GM06990 (cell line): ENCODE results near the gene ATG16L2.
"Not testable (repeated sequence)": the region's sequence is repeated elsewhere in the genome, so short reads cannot be mapped to it uniquely, and the experiment has no call there.

Experiments
- DNase-seq: peaks from one replicate; pipeline ENCODE4 v3.0.0-alpha.2; 2011; ENCODE audit not compliant: insufficient read length; ENCODE audit errors: extremely low read depth
- H3K27me3 ChIP-seq: replicated peaks from 2 replicates; pipeline ENCODE4 v1.6.0; 2011; ENCODE audit warnings: low read length; ENCODE audit not compliant: control insufficient read depth, insufficient read depth
- H3K36me3 ChIP-seq: 2 replicates; pipeline ENCODE4 v1.5.1; 2011; ENCODE audit warnings: low read length; ENCODE audit not compliant: control insufficient read depth, insufficient read depth
- H3K4me3 ChIP-seq: replicated peaks from 2 replicates; pipeline ENCODE4 v1.5.1; 2011; ENCODE audit warnings: low read depth, mild to moderate bottlenecking, control low read depth, low read length
- TF ChIP-seq, protein P1 (sequence below): IDR thresholded peaks from 2 replicates; pipeline ENCODE4 v1.5.1; 2011; ENCODE audit warnings: low read length, control low read depth, mild to moderate bottlenecking, inconsistent platforms; ENCODE audit not compliant: insufficient read depth, poor library complexity, severe bottlenecking

The ATG16L2 gene

GRCh38 chr11:72824811-72825505, 10.7 kb downstream of the ATG16L2 start:
- Histone ChIP-seq H3K4me3 (no peak overlapping the region), H3K27me3 (no peaks in the 10 kb centered on the region), H3K36me3 (peaks cover 34% of the 10 kb centered on the region)
- DNase-seq, result peak; percentile 30
- TF ChIP-seq, protein P1, sequence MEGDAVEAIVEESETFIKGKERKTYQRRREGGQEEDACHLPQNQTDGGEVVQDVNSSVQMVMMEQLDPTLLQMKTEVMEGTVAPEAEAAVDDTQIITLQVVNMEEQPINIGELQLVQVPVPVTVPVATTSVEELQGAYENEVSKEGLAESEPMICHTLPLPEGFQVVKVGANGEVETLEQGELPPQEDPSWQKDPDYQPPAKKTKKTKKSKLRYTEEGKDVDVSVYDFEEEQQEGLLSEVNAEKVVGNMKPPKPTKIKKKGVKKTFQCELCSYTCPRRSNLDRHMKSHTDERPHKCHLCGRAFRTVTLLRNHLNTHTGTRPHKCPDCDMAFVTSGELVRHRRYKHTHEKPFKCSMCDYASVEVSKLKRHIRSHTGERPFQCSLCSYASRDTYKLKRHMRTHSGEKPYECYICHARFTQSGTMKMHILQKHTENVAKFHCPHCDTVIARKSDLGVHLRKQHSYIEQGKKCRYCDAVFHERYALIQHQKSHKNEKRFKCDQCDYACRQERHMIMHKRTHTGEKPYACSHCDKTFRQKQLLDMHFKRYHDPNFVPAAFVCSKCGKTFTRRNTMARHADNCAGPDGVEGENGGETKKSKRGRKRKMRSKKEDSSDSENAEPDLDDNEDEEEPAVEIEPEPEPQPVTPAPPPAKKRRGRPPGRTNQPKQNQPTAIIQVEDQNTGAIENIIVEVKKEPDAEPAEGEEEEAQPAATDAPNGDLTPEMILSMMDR, result no peak

DNA sequence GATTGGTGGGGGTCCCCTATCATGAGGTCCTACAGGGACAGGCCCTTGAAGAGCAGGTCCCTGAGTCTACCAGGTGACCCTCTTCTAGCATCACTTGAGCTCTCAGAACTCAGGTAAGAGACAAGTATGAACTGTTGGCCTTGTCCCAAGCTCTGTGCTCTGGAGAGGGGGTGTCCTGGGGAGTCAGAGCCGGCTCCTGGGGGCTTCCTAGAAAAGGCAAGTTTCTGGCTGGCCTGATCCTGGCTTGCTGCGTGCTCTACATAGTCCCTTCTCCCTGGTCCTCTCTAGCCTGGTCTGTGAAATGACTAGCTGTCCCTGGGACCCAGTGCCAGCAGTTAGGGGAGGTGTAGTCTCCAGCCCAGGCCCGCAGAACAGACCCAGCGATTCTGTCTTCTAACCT, 11.4 kb downstream of the ATG16L2 start:
- no peak for DNase-seq
- H3K27me3 ChIP-seq, result no peaks in the 10 kb centered on the region
- TF ChIP-seq, protein P1, result no peak

GRCh38 chr11:72826191-72826941, 12.2 kb downstream of the ATG16L2 start:
- peaks cover 31% of the 10 kb centered on the region for H3K36me3 ChIP-seq
- TF ChIP-seq, protein P1, result no peak
- DNase-seq, result peak; percentile 25
- H3K27me3 ChIP-seq, result no peaks in the 10 kb centered on the region
- H3K4me3 ChIP-seq, result no peak overlapping the region

More for the DNA sequence above, 11.4 kb downstream of the ATG16L2 start:
- H3K36me3 ChIP-seq, result peaks cover 34% of the 10 kb centered on the region
- H3K4me3 ChIP-seq, result no peak overlapping the region

- H3K36me3 ChIP-seq, result peaks cover 34% of the 10 kb centered on the region
- TF ChIP-seq, protein P1, result no peak
Observed at GRCh38 chr11:72826942-72827480, 12.8 kb downstream of the ATG16L2 start.

DNA sequence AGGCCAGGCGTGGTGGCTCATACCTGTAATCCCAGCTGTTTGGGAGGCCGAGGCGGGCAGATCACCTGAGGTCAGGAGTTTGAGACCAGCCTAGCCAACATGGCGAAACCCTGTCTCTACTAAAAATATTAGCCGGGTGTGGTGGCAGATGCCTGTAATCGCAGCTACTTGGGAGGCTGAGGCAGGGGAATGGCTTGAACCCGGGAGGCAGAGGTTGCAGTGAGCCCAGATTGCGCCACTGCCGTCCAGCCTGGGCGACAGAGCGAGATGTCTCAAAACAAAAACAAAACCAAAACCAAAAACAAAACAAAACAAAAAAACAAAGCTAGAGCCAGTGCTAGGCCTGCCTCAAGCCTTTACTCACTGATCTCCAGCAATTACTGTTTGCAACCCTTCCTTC, 13.4 kb downstream of the ATG16L2 start:
- not testable (repeated sequence) for H3K4me3 ChIP-seq, H3K27me3 ChIP-seq, DNase-seq
- peaks cover 37% of the 10 kb centered on the region for H3K36me3 ChIP-seq

More at GRCh38 chr11:72826942-72827480, 12.8 kb downstream of the ATG16L2 start:
- no peak overlapping the region for H3K4me3 ChIP-seq
- no peaks in the 10 kb centered on the region for H3K27me3 ChIP-seq
- no peak for DNase-seq

- TF ChIP-seq, protein P1, result no peak
- peak; percentile 23 for DNase-seq
- no peaks in the 10 kb centered on the region for H3K27me3 ChIP-seq
- peaks cover 38% of the 10 kb centered on the region for H3K36me3 ChIP-seq
- no peak overlapping the region for H3K4me3 ChIP-seq
Observed at GRCh38 chr11:72828081-72828567, 13.9 kb downstream of the ATG16L2 start.
